Astrocyte of the cerebellum (primary cell): ENCODE data around the gene NUCB1.

Source experiments
- DNase-seq: peaks from one replicate; pipeline ENCODE4 v3.0.0-alpha.2; 2011; ENCODE audit warnings: low read depth
- H3K4me3 ChIP-seq: 2 replicates; pipeline ENCODE4 v1.5.1; 2011; ENCODE audit warnings: mild to moderate bottlenecking, low read depth, low read length, moderate library complexity
- CTCF ChIP-seq: IDR thresholded peaks from 2 replicates; pipeline ENCODE4 v1.5.1; 2012; ENCODE audit warnings: low read length, low read depth, moderate library complexity, mild to moderate bottlenecking; ENCODE audit errors: missing control alignments
- in situ Hi-C: cut with HindIII; loops from 2 replicates; pipeline ENCODE4 v1.10.0; 2017; ENCODE audit warnings: low sequenced_read_pairs

Gene NUCB1

GRCh38 chr19:48964205-48965039, 64.3 kb downstream of the NUCB1 start:
- TF ChIP-seq CTCF: no peak
- in situ Hi-C loops: no loop called here
- no peak overlapping the region for H3K4me3 ChIP-seq
- no peak for DNase-seq

- in situ Hi-C loops: no loop called here
- peak; percentile 80 for DNase-seq
- H3K4me3 ChIP-seq: peak within 1 kb of the TSS; percentile 68
- TF ChIP-seq CTCF: no peak
Measured at GRCh38 chr19:48965040-48965805, 65.1 kb downstream of the NUCB1 start, which contains the start of gene FTL. FTL (plus strand) TSS chr19:48965309; CDS start chr19:48965508, 199 bp downstream.

GRCh38 chr19:48965806-48966540, 65.9 kb downstream of the NUCB1 start:
- in situ Hi-C loops: no loop called here
- DNase-seq: peak; percentile 73
- no peak for TF ChIP-seq CTCF

GRCh38 chr19:48966541-48967345, 66.6 kb downstream of the NUCB1 start:
- in situ Hi-C loops: no loop called here
- H3K4me3 ChIP-seq: peak overlapping the region; percentile 68
- no peak for DNase-seq
- TF ChIP-seq CTCF: no peak

More at GRCh38 chr19:48965806-48966540, 65.9 kb downstream of the NUCB1 start:
- peak overlapping the region; percentile 68 for H3K4me3 ChIP-seq

- no peak for DNase-seq
- in situ Hi-C loops: no loop called here
- TF ChIP-seq CTCF: no peak
- H3K4me3 ChIP-seq: peak overlapping the region; percentile 68
Measured at GRCh38 chr19:48967346-48968178, 67.5 kb downstream of the NUCB1 start.
